ENCODE data around the gene SUPT6H. TPM values are rescaled to one million over a fixed set of nuclear protein-coding genes. Genes with fewer than 3 reads are reported as not detected.
"Not testable (repeated sequence)": the region's sequence is repeated elsewhere in the genome, so short reads cannot be mapped to it uniquely, and the experiment has no call there.

SUPT6H gene
- total RNA-seq, 3 donors from 2014 or later (not counting 1 experiment from before 2014, with no cell fraction given), result 170 to 184 (median 177) TPM

DNA sequence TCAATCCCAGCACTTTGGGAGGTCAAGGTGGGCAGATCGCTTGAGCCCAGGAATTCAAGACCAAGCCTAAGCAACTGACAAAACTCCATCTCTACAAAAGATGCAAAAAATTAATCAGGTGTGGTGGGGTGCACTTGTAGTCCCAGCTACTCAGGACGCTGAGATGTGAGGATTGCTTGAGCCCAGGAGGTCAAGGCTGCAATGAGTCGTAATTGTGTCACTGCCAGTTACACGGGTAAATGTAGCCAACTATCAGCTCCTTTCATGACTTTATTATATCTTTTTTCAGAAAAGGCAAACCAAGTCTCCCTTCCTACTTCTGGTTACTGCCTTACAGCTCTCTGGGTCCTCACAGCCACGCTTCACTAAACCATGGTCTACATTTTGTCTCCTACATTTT, 4.2 kb upstream of the SUPT6H start:
- H3K36me3 Mint-ChIP-seq, result no peaks in the 10 kb centered on the region
- intact Hi-C loops (cut with micrococcal nuclease), result no loop called here

DNA sequence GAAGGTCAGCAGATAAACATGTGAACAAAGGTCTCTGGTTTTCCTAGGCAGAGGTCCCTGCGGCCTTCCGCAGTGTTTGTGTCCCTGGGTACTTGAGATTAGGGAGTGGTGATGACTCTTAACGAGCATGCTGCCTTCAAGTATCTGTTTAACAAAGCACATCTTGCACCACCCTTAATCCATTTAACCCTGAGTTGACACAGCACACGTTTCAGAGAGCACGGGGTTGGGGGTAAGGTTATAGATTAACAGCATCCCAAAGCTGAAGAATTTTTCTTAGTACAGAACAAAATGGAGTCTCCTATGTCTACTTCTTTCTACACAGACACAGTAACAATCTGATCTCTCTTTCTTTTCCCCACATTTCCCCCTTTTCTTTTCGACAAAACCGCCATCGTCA, 3.7 kb upstream of the SUPT6H start:
- H3K27me3 Mint-ChIP-seq (ENCODE audit: low read depth in 2 of 2); H3K9me3 ChIP-seq (ENCODE audit: control insufficient read depth, insufficient read depth, low read length); H3K4me3 Mint-ChIP-seq; H3K27me3 ChIP-seq (ENCODE audit: control insufficient read depth, insufficient read depth, low read length); H3K36me3 Mint-ChIP-seq; ATAC-seq; H3K9me3 Mint-ChIP-seq; H3K27ac Mint-ChIP-seq; DNase-seq; H3K4me3 ChIP-seq (ENCODE audit: low read length); intact Hi-C loops (cut with micrococcal nuclease); H3K36me3 ChIP-seq (ENCODE audit: control insufficient read depth, insufficient read depth, low read length); H3K27ac ChIP-seq (ENCODE audit: low read length): not testable (repeated sequence)
- H3K4me1 Mint-ChIP-seq, result peaks cover 31 to 41% of the 10 kb centered on the region in 2 donors
- WGBS (ENCODE audit: insufficient coverage), result 95% methylated on average over 3 of the region's 8 CpGs
- H3K4me1 ChIP-seq (ENCODE audit: control insufficient read depth, insufficient read depth, low read length), result peaks cover 10% of the 10 kb centered on the region

More for the DNA sequence above, 4.2 kb upstream of the SUPT6H start:
- Histone ChIP-seq H3K27me3 (ENCODE audit: control insufficient read depth, insufficient read depth, low read length) (no peaks in the 10 kb centered on the region), H3K4me3 (ENCODE audit: low read length) (no peak overlapping the region), H3K27ac (ENCODE audit: low read length) (no peak overlapping the region), H3K4me1 (ENCODE audit: control insufficient read depth, insufficient read depth, low read length) (peaks cover 10% of the 10 kb centered on the region), H3K36me3 (ENCODE audit: control insufficient read depth, insufficient read depth, low read length) (peaks cover 12% of the 10 kb centered on the region), H3K9me3 (ENCODE audit: control insufficient read depth, insufficient read depth, low read length) (no peaks in the 10 kb centered on the region)
- WGBS (ENCODE audit: insufficient coverage), result 95% methylated on average over 4 of the region's 5 CpGs
- Mint-ChIP-seq H3K9me3 (no peaks in the 10 kb centered on the region), H3K4me1 (peaks cover 25 to 35% of the 10 kb centered on the region in 2 donors), H3K27me3 (ENCODE audit: low read depth in 2 of 2) (no peaks in the 10 kb centered on the region), H3K27ac (no peak overlapping the region), H3K4me3 (no peak overlapping the region)
- TF ChIP-seq, protein P1, sequence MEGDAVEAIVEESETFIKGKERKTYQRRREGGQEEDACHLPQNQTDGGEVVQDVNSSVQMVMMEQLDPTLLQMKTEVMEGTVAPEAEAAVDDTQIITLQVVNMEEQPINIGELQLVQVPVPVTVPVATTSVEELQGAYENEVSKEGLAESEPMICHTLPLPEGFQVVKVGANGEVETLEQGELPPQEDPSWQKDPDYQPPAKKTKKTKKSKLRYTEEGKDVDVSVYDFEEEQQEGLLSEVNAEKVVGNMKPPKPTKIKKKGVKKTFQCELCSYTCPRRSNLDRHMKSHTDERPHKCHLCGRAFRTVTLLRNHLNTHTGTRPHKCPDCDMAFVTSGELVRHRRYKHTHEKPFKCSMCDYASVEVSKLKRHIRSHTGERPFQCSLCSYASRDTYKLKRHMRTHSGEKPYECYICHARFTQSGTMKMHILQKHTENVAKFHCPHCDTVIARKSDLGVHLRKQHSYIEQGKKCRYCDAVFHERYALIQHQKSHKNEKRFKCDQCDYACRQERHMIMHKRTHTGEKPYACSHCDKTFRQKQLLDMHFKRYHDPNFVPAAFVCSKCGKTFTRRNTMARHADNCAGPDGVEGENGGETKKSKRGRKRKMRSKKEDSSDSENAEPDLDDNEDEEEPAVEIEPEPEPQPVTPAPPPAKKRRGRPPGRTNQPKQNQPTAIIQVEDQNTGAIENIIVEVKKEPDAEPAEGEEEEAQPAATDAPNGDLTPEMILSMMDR (IDR thresholded peaks at IDR 0.05), result no peak
- ATAC-seq (no peak), DNase-seq (no peak)

GRCh38 chr17:28658766-28659496, 3.1 kb upstream of the SUPT6H start:
- H3K9me3 Mint-ChIP-seq; ATAC-seq; DNase-seq; H3K27me3 Mint-ChIP-seq (ENCODE audit: low read depth in 2 of 2); H3K9me3 ChIP-seq (ENCODE audit: control insufficient read depth, insufficient read depth, low read length); H3K27ac ChIP-seq (ENCODE audit: low read length); intact Hi-C loops (cut with micrococcal nuclease); H3K4me3 ChIP-seq (ENCODE audit: low read length); H3K4me3 Mint-ChIP-seq; H3K27me3 ChIP-seq (ENCODE audit: control insufficient read depth, insufficient read depth, low read length); H3K27ac Mint-ChIP-seq; H3K36me3 ChIP-seq (ENCODE audit: control insufficient read depth, insufficient read depth, low read length); H3K36me3 Mint-ChIP-seq: not testable (repeated sequence)
- WGBS (ENCODE audit: insufficient coverage), result 98% methylated on average over 45 of the region's 46 CpGs
- peaks cover 10% of the 10 kb centered on the region for H3K4me1 ChIP-seq (ENCODE audit: control insufficient read depth, insufficient read depth, low read length)
- H3K4me1 Mint-ChIP-seq, result peaks cover 37 to 47% of the 10 kb centered on the region in 2 donors

GRCh38 chr17:28659497-28659881, 2.5 kb upstream of the SUPT6H start:
- H3K27ac Mint-ChIP-seq, result peak overlapping the region; percentile 100
- H3K27me3 ChIP-seq (ENCODE audit: control insufficient read depth, insufficient read depth, low read length); H3K9me3 ChIP-seq (ENCODE audit: control insufficient read depth, insufficient read depth, low read length); H3K36me3 ChIP-seq (ENCODE audit: control insufficient read depth, insufficient read depth, low read length); H3K4me3 ChIP-seq (ENCODE audit: low read length); H3K27ac ChIP-seq (ENCODE audit: low read length); H3K9me3 Mint-ChIP-seq; intact Hi-C loops (cut with micrococcal nuclease); H3K27me3 Mint-ChIP-seq (ENCODE audit: low read depth in 2 of 2); DNase-seq; ATAC-seq; H3K36me3 Mint-ChIP-seq: not testable (repeated sequence)
- peaks cover 41 to 52% of the 10 kb centered on the region in 2 donors for H3K4me1 Mint-ChIP-seq
- H3K4me3 Mint-ChIP-seq, result peak overlapping the region; percentile 98
- H3K4me1 ChIP-seq (ENCODE audit: control insufficient read depth, insufficient read depth, low read length), result peaks cover 10% of the 10 kb centered on the region
- over 99% methylated on average over 23 of the region's 23 CpGs for WGBS (ENCODE audit: insufficient coverage)

- peak overlapping the region; percentile 93 for H3K27ac ChIP-seq (ENCODE audit: low read length)
- TF ChIP-seq, protein P1 (IDR thresholded peaks at IDR 0.05), result no peak
- ATAC-seq (no peak), DNase-seq (no peak)
- Mint-ChIP-seq H3K27ac (peak overlapping the region; percentile 100), H3K4me1 (peaks cover 55 to 58% of the 10 kb centered on the region in 2 donors), H3K9me3 (no peaks in the 10 kb centered on the region), H3K36me3 (no peaks in the 10 kb centered on the region), H3K27me3 (ENCODE audit: low read depth in 2 of 2) (no peaks in the 10 kb centered on the region), H3K4me3 (peak overlapping the region; percentile 98)
- intact Hi-C loops (cut with micrococcal nuclease), result loop anchor here (5.0 kb wide), 1 partner anchor 55 kb away; the partner anchor contains the start of genes RAB34 and RPL23A
- peaks cover 10% of the 10 kb centered on the region for H3K4me1 ChIP-seq (ENCODE audit: control insufficient read depth, insufficient read depth, low read length)
- H3K27me3 ChIP-seq (ENCODE audit: control insufficient read depth, insufficient read depth, low read length), result no peaks in the 10 kb centered on the region
- WGBS (ENCODE audit: insufficient coverage), result 0% methylated on average over 8 of the region's 10 CpGs
- no peaks in the 10 kb centered on the region for H3K9me3 ChIP-seq (ENCODE audit: control insufficient read depth, insufficient read depth, low read length)
- peaks cover 7% of the 10 kb centered on the region for H3K36me3 ChIP-seq (ENCODE audit: control insufficient read depth, insufficient read depth, low read length)
- peak overlapping the region; percentile 86 for H3K4me3 ChIP-seq (ENCODE audit: low read length)
Observed at GRCh38 chr17:28662527-28662829, 473 bp downstream of the SUPT6H start.

Data from natural killer cell (primary cell).